Glutamatergic neuron (in vitro differentiated cells): ENCODE results near the gene FAM227B. TPM values are rescaled to one million over a fixed set of nuclear protein-coding genes. Genes with fewer than 3 reads are reported as not detected.
"Not testable (repeated sequence)": the region's sequence is repeated elsewhere in the genome, so short reads cannot be mapped to it uniquely, and the experiment has no call there.

Experiments
- DNase-seq: peaks from one replicate; pipeline ENCODE4 v3.0.0; 2022
- H3K27ac Mint-ChIP-seq: one replicate; pipeline ENCODE4 v1.8.0; 2020; ENCODE audit warnings: mild to moderate bottlenecking, mixed read lengths, inconsistent platforms; ENCODE audit not compliant: unreplicated experiment
- H3K27me3 Mint-ChIP-seq: one replicate; pipeline ENCODE4 v1.8.0; 2020; ENCODE audit warnings: mild to moderate bottlenecking, moderate library complexity, mixed read lengths, inconsistent platforms; ENCODE audit not compliant: unreplicated experiment
- H3K36me3 Mint-ChIP-seq: one replicate; pipeline ENCODE4 v1.8.0; 2020; ENCODE audit warnings: mild to moderate bottlenecking, mixed read lengths, inconsistent platforms; ENCODE audit not compliant: unreplicated experiment
- H3K4me1 Mint-ChIP-seq: one replicate; pipeline ENCODE4 v1.8.0; 2020; ENCODE audit warnings: mild to moderate bottlenecking, low read depth, mixed read lengths, inconsistent platforms; ENCODE audit not compliant: unreplicated experiment
- H3K4me3 Mint-ChIP-seq: one replicate; pipeline ENCODE4 v1.8.0; 2020; ENCODE audit warnings: mild to moderate bottlenecking, mixed read lengths, inconsistent platforms; ENCODE audit not compliant: unreplicated experiment
- H3K9me3 Mint-ChIP-seq: one replicate; pipeline ENCODE4 v1.8.0; 2020; ENCODE audit warnings: mild to moderate bottlenecking, moderate library complexity, mixed read lengths, inconsistent platforms; ENCODE audit not compliant: unreplicated experiment
- total RNA-seq: library from RNA; stranded (reverse); fragmentation: NEBNext Ultra II Directional; extraction: Animal tissue kit (Norgen Biotek cat#: 25700); gene quantifications from one replicate; pipeline ENCODE4 v1.2.1, GENCODE V29; 2021; ENCODE audit not compliant: unreplicated experiment
- TF ChIP-seq, protein P1 (sequence below): fragments of 200-600 bp; sonication (generic); IDR thresholded peaks from one replicate; pipeline ENCODE4 v1.5.0; 2021; ENCODE audit not compliant: partially characterized antibody, unreplicated experiment

The FAM227B gene
- total RNA-seq, 1 donor from 2014 or later, result 3.2 TPM

- Mint-ChIP-seq H3K9me3 (peaks cover 3% of the 10 kb centered on the region), H3K27ac (no peak overlapping the region), H3K36me3 (no peaks in the 10 kb centered on the region), H3K27me3 (no peaks in the 10 kb centered on the region), H3K4me1 (no peaks in the 10 kb centered on the region), H3K4me3 (no peak overlapping the region)
- no peak for DNase-seq
- TF ChIP-seq, protein P1, sequence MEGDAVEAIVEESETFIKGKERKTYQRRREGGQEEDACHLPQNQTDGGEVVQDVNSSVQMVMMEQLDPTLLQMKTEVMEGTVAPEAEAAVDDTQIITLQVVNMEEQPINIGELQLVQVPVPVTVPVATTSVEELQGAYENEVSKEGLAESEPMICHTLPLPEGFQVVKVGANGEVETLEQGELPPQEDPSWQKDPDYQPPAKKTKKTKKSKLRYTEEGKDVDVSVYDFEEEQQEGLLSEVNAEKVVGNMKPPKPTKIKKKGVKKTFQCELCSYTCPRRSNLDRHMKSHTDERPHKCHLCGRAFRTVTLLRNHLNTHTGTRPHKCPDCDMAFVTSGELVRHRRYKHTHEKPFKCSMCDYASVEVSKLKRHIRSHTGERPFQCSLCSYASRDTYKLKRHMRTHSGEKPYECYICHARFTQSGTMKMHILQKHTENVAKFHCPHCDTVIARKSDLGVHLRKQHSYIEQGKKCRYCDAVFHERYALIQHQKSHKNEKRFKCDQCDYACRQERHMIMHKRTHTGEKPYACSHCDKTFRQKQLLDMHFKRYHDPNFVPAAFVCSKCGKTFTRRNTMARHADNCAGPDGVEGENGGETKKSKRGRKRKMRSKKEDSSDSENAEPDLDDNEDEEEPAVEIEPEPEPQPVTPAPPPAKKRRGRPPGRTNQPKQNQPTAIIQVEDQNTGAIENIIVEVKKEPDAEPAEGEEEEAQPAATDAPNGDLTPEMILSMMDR, result no peak
Measured at GRCh38 chr15:49570672-49571071, 49.9 kb downstream of the FAM227B start.

- TF ChIP-seq, protein P1, result no peak
- Mint-ChIP-seq H3K4me1 (no peaks in the 10 kb centered on the region), H3K36me3 (no peaks in the 10 kb centered on the region), H3K4me3 (no peak overlapping the region), H3K27ac (no peak overlapping the region), H3K27me3 (no peaks in the 10 kb centered on the region), H3K9me3 (peaks cover 3% of the 10 kb centered on the region)
- no peak for DNase-seq
Measured at GRCh38 chr15:49570174-49570573, 50.4 kb downstream of the FAM227B start.

- no peaks in the 10 kb centered on the region for H3K4me1 Mint-ChIP-seq
- no peak for DNase-seq
- no peaks in the 10 kb centered on the region for H3K27me3 Mint-ChIP-seq
- H3K9me3 Mint-ChIP-seq, result peaks cover 10% of the 10 kb centered on the region
- no peak overlapping the region for H3K27ac Mint-ChIP-seq
- peaks cover 7% of the 10 kb centered on the region for H3K36me3 Mint-ChIP-seq
- H3K4me3 Mint-ChIP-seq, result no peak overlapping the region
- TF ChIP-seq, protein P1, result no peak
Measured at GRCh38 chr15:49560045-49560444, 60.6 kb downstream of the FAM227B start.

DNA sequence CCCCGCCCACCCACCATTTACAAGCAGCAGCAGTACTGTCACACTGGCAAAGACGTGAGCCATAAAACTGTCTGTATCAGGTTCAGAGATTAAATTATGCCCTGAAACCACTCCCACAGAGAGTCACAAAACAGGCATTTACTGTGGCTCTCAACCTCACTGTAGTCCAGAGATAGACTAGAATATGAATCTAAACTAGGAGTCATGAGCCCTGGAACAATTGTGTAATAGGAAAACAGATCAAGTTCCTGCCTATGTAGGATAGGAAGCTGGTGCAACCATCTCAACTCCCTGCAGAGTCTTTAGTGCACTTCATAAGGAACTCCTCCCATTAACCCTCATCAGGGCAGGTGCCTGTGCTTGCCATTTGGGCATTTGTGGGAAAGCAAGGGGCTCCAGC is 61.7 kb downstream of the FAM227B start:
- DNase-seq, result no peak
- TF ChIP-seq, protein P1, result no peak
- H3K9me3 Mint-ChIP-seq, result peaks cover 10% of the 10 kb centered on the region
- no peak overlapping the region for H3K27ac Mint-ChIP-seq
- H3K4me1 Mint-ChIP-seq, result no peaks in the 10 kb centered on the region
- no peak overlapping the region for H3K4me3 Mint-ChIP-seq
- peaks cover 14% of the 10 kb centered on the region for H3K36me3 Mint-ChIP-seq
- peaks cover 2% of the 10 kb centered on the region for H3K27me3 Mint-ChIP-seq

DNA sequence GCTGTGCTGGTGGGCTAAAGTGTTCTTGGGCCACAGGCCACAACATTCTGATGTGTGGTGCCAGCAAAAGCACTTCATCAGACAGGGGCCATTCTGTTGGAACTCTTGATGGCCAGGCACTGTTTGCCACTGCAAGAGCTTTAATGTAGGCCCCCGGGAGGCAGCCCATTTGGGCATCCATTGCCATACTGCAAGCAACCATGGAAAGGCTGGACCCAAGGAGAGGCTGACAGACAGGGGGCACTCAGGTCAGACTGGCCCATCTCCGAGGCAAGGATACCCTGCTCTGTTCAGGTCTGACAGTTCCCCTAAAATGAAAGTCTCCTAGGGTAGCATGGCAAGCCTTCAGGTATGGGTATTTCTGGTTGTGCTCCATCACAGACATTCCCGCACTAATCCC is 64.2 kb downstream of the FAM227B start:
- no peak overlapping the region for H3K4me3 Mint-ChIP-seq
- H3K4me1 Mint-ChIP-seq, result no peaks in the 10 kb centered on the region
- no peak overlapping the region for H3K27ac Mint-ChIP-seq
- peaks cover 7% of the 10 kb centered on the region for H3K9me3 Mint-ChIP-seq
- TF ChIP-seq, protein P1, result no peak
- no peak for DNase-seq
- peaks cover 17% of the 10 kb centered on the region for H3K36me3 Mint-ChIP-seq
- peaks cover 2% of the 10 kb centered on the region for H3K27me3 Mint-ChIP-seq

DNA sequence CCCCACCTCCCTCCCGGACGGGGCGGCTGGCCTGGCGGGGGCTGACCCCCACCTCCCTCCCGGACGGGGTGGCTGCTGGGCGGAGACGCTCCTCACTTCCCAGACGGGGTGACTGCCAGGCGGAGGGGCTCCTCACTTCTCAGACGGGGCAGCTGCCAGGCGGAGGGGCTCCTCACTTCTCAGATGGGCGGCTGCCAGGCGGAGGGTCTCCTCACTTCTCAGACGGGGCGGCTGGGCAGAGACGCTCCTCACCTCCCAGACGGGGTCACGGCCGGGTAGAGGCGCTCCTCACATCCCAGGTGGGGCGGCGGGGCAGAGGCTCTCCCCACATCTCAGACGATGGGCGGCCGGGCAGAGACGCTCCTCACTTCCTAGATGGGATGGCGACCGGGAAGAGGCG is 70.3 kb downstream of the FAM227B start:
- not testable (repeated sequence) for H3K4me1 Mint-ChIP-seq, H3K9me3 Mint-ChIP-seq, DNase-seq, H3K27me3 Mint-ChIP-seq, H3K4me3 Mint-ChIP-seq, H3K27ac Mint-ChIP-seq
- peaks cover 23% of the 10 kb centered on the region for H3K36me3 Mint-ChIP-seq
